Endothelial cell of umbilical vein (primary cell): Measurements from ENCODE around the gene TULP4. TPM values are rescaled to one million over a fixed set of nuclear protein-coding genes. Genes with fewer than 3 reads are reported as not detected.

Experiments
- BruUV-seq: library from RNA; stranded (reverse); fragments of 400-500 nt; replicated peaks from 2 replicates; lab custom pipeline; 2021; lab: Mats Ljungman, UMichigan
- CTCF ChIA-PET: fragments of 300-600, 350-600 bp; sonication (Branson Sonifier 250); formaldehyde crosslinking; loops from one replicate; lab custom pipeline; 2021; ENCODE audit warnings: antibody characterized with exemption, inconsistent platforms; lab: Charles Lee
- POLR2A ChIA-PET: fragments of 300-600, 350-600 bp; sonication (Branson Sonifier 250); formaldehyde crosslinking; loops from one replicate; lab custom pipeline; 2021; ENCODE audit warnings: antibody characterized with exemption, inconsistent platforms; lab: Charles Lee
- DNase-seq: peaks from one replicate; pipeline ENCODE4 v3.0.0-alpha.2; 2011; ENCODE audit warnings: low read depth, low spot score
- FAIRE-seq: peaks from 2 replicates; lab custom pipeline; 2011; peaks lifted over from hg19 to GRCh38; lab: Jason Lieb, UNC
- H2AFZ ChIP-seq: 2 replicates; pipeline ENCODE4 v1.6.0; 2012; ENCODE audit warnings: low read depth, low read length, control low read depth, inconsistent platforms
- H3K27ac ChIP-seq: 2 replicates; pipeline ENCODE4 v1.5.1; 2011; ENCODE audit warnings: low read depth, mild to moderate bottlenecking, control low read depth, low read length, moderate library complexity; ENCODE audit not compliant: insufficient read depth
- H3K27me3 ChIP-seq, 2 experiments: 2 replicates each; pipeline versions ENCODE4 v1.6.0 to v1.6.1; 2011; ENCODE audit warnings: low read length in 2 of 2, mixed read lengths in 1 of 2; ENCODE audit not compliant: control insufficient read depth in 2 of 2, insufficient read depth in 2 of 2
- H3K36me3 ChIP-seq, 2 experiments: 2 replicates in 1 of 2; 3 replicates in 1 of 2; pipeline ENCODE4 v1.5.1; 2011; ENCODE audit warnings: low read length in 2 of 2, mild to moderate bottlenecking in 1 of 2, moderate library complexity in 1 of 2; ENCODE audit not compliant: control insufficient read depth in 2 of 2, insufficient read depth in 2 of 2; ENCODE audit errors: extremely low read depth in 1 of 2
- H3K4me1 ChIP-seq: 3 replicates; pipeline ENCODE4 v1.5.1; 2011; ENCODE audit warnings: mild to moderate bottlenecking, low read length; ENCODE audit not compliant: control insufficient read depth, insufficient read depth; ENCODE audit errors: extremely low read depth
- H3K4me2 ChIP-seq: 2 replicates; pipeline ENCODE4 v1.6.1; 2011; ENCODE audit warnings: low read length, control low read depth, mixed read lengths; ENCODE audit not compliant: insufficient read depth
- H3K4me3 ChIP-seq, 3 experiments: fragments of 200-600 bp in 1 of 3; sonication (generic), shearing (Covaris generic) in 1 of 3; replicated peaks in 1 of 3; 2 replicates each; pipeline ENCODE4 v1.5.1; 2011 to 2016; ENCODE audit warnings: control low read depth in 3 of 3, low read length in 3 of 3, mild to moderate bottlenecking in 2 of 3, inconsistent platforms in 1 of 3, low read depth in 1 of 3, moderate library complexity in 1 of 3; ENCODE audit not compliant: insufficient read depth in 1 of 3
- H3K79me2 ChIP-seq: 2 replicates; pipeline ENCODE4 v1.6.0; 2012; ENCODE audit warnings: low read length, inconsistent platforms; ENCODE audit not compliant: control insufficient read depth, insufficient read depth
- H3K9ac ChIP-seq: replicated peaks from 2 replicates; pipeline ENCODE3; 2011; ENCODE audit warnings: low read length, control low read depth; ENCODE audit not compliant: insufficient read depth; ENCODE audit errors: extremely low read depth
- H3K9me1 ChIP-seq: replicated peaks from 3 replicates; pipeline ENCODE4 v1.6.0; 2011; ENCODE audit warnings: mild to moderate bottlenecking, low read length; ENCODE audit not compliant: control insufficient read depth, insufficient read depth; ENCODE audit errors: extremely low read depth
- H3K9me3 ChIP-seq: replicated peaks from 2 replicates; pipeline ENCODE4 v1.5.1; 2012; ENCODE audit warnings: low read length, inconsistent platforms; ENCODE audit not compliant: control insufficient read depth, insufficient read depth
- H4K20me1 ChIP-seq: replicated peaks from 2 replicates; pipeline ENCODE3; 2011; ENCODE audit warnings: mild to moderate bottlenecking, low read length; ENCODE audit not compliant: control insufficient read depth, insufficient read depth; ENCODE audit errors: extremely low read depth
- EZH2 ChIP-seq: IDR thresholded peaks from 2 replicates; pipeline ENCODE4 v1.6.1; 2012; ENCODE audit warnings: borderline replicate concordance, low read depth, mild to moderate bottlenecking, moderate library complexity, low read length, inconsistent platforms; ENCODE audit not compliant: severe bottlenecking
- JUN ChIP-seq: IDR thresholded peaks from 2 replicates; pipeline ENCODE4 v1.6.1; 2011; ENCODE audit warnings: borderline replicate concordance, low read depth; ENCODE audit not compliant: insufficient read length, insufficient read depth
- POLR2A ChIP-seq: IDR thresholded peaks from 2 replicates; pipeline ENCODE4 v1.6.1; 2012; ENCODE audit warnings: low read depth, mild to moderate bottlenecking, control low read depth, low read length
- dilution Hi-C: fragments of 300-500 bp; cut with MboI; formaldehyde crosslinking; loops from one replicate; pipeline ENCODE4 v1.15.0; 2019; ENCODE audit warnings: low sequenced_read_pairs; ENCODE audit not compliant: extremely low pct_ligation_motif_present
- intact Hi-C: fragments of 100-400 bp; cut with micrococcal nuclease; formaldehyde crosslinking; loops from one replicate; pipeline ENCODE4 v1.10.0; 2022
- polyA plus RNA-seq, 4 experiments: library from polyadenylated mRNA; depleted of rRNA in 3 of 4; stranded (reverse) in 3 of 4; unstranded in 1 of 4; fragments of >200 nt; gene quantifications; 2 replicates each; pipeline versions ENCODE4 v1.2.1 to v1.2.3, GENCODE V29; 2011 to 2012; ENCODE audit warnings: missing spikeins in 1 of 4
- total RNA-seq: library from RNA; stranded (reverse); gene quantifications from 2 replicates; pipeline ENCODE4 v1.2.3, GENCODE V29; 2021
- TF ChIP-seq, protein P1 (sequence below), 2 donors: IDR thresholded peaks; 1 replicate in 1 of 2; 2 replicates in 1 of 2; pipeline ENCODE4 v1.5.1; 2011; ENCODE audit warnings: low read length in 2 of 2, mild to moderate bottlenecking in 2 of 2, moderate library complexity in 2 of 2, control low read depth in 1 of 2, inconsistent platforms in 1 of 2, low read depth in 1 of 2; ENCODE audit not compliant: insufficient read depth in 1 of 2; ENCODE audit errors: extremely low read depth in 1 of 2

The TULP4 gene
- total and polyA plus RNA-seq, 2 donors (not counting 3 experiments of a cell fraction or from before 2014, with no cell fraction given) = 10.8 to 55.1 TPM

DNA sequence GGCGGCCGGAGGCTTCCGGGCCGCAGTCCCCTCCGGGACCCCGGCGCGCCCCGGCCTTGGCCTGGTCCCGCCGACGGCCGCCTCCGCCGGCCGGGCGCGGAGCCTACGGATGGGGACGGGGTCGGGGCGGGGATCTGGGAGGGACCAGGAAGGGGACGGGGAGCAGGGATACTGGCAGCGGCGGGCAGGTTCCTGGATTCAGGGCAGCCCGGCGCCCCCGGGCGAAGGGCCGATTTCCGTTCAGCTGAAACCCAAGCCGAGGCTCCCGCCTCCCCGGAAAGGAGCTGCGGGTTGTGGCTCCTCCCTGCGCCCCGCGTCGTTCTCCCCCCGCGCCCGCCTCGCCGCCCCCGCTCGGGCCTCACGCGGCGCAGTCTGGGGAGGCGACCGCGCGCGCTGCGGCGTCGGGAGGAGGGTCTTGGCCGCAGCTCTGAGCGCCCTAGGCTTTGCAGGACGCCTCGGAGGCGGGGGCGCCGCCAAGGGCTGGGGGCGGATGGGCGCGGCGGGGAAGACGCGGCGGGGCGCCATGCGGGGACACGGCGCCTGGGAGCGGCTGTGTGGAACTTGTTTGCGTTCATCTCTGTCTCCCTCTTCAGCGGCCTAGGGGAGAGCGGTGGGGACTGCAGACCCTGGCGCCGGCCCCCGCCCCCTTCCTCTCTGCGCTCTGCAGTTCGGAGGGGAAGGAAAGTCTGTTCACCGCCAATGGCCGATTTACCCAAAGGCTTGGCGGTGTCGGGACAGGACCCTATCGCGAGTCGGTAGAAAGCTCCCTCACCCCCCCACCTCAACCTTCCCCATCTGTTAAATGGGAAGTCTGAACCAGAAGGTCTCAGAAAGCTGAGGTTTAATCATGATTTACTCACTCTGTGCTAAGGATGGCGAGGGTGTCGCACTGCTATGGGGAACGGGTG lies 224.9 kb downstream of the TULP4 start:
- no peak overlapping the region for H3K9ac ChIP-seq
- H3K27me3 ChIP-seq = peaks cover 22 to 45% of the 10 kb centered on the region in 2 experiments
- ChIA-PET CTCF (interaction anchor here (1.1 to 1.9 kb wide), 3 partner anchors 10 to 154 kb away, joined by 3 to 5 read pairs (median 4); no protein-coding TSS in a partner anchor), POLR2A (no interaction called here)
- intact Hi-C loops = loop anchor here (1.0 kb wide), 1 partner anchor 18 kb away; no protein-coding TSS in a partner anchor
- no peaks in the 10 kb centered on the region for H3K9me1 ChIP-seq
- peak; percentile 92 for TF ChIP-seq EZH2
- TF ChIP-seq JUN = no peak
- TF ChIP-seq, protein P1, sequence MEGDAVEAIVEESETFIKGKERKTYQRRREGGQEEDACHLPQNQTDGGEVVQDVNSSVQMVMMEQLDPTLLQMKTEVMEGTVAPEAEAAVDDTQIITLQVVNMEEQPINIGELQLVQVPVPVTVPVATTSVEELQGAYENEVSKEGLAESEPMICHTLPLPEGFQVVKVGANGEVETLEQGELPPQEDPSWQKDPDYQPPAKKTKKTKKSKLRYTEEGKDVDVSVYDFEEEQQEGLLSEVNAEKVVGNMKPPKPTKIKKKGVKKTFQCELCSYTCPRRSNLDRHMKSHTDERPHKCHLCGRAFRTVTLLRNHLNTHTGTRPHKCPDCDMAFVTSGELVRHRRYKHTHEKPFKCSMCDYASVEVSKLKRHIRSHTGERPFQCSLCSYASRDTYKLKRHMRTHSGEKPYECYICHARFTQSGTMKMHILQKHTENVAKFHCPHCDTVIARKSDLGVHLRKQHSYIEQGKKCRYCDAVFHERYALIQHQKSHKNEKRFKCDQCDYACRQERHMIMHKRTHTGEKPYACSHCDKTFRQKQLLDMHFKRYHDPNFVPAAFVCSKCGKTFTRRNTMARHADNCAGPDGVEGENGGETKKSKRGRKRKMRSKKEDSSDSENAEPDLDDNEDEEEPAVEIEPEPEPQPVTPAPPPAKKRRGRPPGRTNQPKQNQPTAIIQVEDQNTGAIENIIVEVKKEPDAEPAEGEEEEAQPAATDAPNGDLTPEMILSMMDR (IDR thresholded peaks at IDR 0.05; ENCODE audit: extremely low read depth in 1 of 2, insufficient read depth in 1 of 2, low read depth in 1 of 2, low read length in 2 of 2) = no peak
- no peak for TF ChIP-seq POLR2A
- peaks cover 7% of the 10 kb centered on the region for H3K4me1 ChIP-seq
- H2AFZ ChIP-seq = peak overlapping the region; percentile 51
- BruUV-seq = no TSS peak
- DNase-seq (no peak), FAIRE-seq (no peak)
- H3K79me2 ChIP-seq = no peaks in the 10 kb centered on the region
- H3K4me2 ChIP-seq = peak overlapping the region; percentile 81
- H3K4me3 ChIP-seq = peak overlapping the region; percentile 32 to 42 (median 39)
- no peaks in the 10 kb centered on the region for H3K36me3 ChIP-seq
- H4K20me1 ChIP-seq = no peaks in the 10 kb centered on the region
- dilution Hi-C loops = no loop called here
- no peak overlapping the region for H3K27ac ChIP-seq
- no peaks in the 10 kb centered on the region for H3K9me3 ChIP-seq
